AG04449 (cell line): ENCODE measurements around the gene TMC5.

ENCODE experiments used
- CTCF ChIA-PET: fragments of 350-600 bp; formaldehyde crosslinking; extraction: SDS; loops from one replicate; lab custom pipeline; 2021; ENCODE audit warnings: antibody characterized with exemption; lab: Yijun Ruan, JAX
- POLR2A ChIA-PET: fragments of 400-600, 350-600 bp; formaldehyde crosslinking; extraction: SDS; loops from one replicate; lab custom pipeline; 2020; ENCODE audit warnings: antibody characterized with exemption, inconsistent platforms; lab: Yijun Ruan, JAX
- DNase-seq: peaks from one replicate; pipeline ENCODE4 v3.0.0-alpha.2; 2010; ENCODE audit warnings: low read depth, low spot score
- H3K4me3 ChIP-seq: 2 replicates; pipeline ENCODE4 v1.5.1; 2011; ENCODE audit warnings: low read depth, mild to moderate bottlenecking, control low read depth, low read length
- TF ChIP-seq, protein P1 (sequence below): IDR thresholded peaks from one replicate; pipeline ENCODE4 v1.5.1; 2011; ENCODE audit warnings: mild to moderate bottlenecking, moderate library complexity, low read length, control low read depth, inconsistent platforms; ENCODE audit not compliant: insufficient read depth; ENCODE audit errors: missing control alignments

The TMC5 gene

DNA sequence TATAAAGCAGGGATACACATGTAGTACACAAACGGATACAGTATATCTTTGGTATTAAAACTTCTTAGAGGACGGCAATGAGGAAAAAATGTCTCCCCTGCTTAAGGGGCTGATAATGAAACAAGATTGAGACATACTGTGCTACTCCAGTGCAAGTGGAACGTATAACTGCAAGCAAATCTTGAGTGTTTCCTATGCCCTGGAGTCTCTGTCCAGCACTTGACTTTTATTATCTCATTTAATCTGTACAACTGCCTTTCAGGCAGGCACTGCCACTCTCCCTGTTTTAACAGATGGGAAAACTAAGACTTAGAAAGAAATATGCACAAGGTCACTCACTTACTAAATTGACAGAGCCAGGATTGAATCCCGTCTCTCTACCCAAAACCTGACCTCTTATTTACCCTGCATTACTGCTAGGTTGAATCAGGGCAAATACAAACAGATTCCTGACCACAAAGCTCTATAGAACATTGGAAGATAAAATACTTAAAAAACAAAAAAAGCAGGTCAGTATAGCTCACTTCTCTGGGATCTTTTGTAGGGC, 28.7 kb downstream of the TMC5 start:
- ChIA-PET CTCF (no interaction called here), POLR2A (no interaction called here)
- H3K4me3 ChIP-seq = no peak overlapping the region
- TF ChIP-seq, protein P1, sequence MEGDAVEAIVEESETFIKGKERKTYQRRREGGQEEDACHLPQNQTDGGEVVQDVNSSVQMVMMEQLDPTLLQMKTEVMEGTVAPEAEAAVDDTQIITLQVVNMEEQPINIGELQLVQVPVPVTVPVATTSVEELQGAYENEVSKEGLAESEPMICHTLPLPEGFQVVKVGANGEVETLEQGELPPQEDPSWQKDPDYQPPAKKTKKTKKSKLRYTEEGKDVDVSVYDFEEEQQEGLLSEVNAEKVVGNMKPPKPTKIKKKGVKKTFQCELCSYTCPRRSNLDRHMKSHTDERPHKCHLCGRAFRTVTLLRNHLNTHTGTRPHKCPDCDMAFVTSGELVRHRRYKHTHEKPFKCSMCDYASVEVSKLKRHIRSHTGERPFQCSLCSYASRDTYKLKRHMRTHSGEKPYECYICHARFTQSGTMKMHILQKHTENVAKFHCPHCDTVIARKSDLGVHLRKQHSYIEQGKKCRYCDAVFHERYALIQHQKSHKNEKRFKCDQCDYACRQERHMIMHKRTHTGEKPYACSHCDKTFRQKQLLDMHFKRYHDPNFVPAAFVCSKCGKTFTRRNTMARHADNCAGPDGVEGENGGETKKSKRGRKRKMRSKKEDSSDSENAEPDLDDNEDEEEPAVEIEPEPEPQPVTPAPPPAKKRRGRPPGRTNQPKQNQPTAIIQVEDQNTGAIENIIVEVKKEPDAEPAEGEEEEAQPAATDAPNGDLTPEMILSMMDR = no peak
- DNase-seq = no peak

DNA sequence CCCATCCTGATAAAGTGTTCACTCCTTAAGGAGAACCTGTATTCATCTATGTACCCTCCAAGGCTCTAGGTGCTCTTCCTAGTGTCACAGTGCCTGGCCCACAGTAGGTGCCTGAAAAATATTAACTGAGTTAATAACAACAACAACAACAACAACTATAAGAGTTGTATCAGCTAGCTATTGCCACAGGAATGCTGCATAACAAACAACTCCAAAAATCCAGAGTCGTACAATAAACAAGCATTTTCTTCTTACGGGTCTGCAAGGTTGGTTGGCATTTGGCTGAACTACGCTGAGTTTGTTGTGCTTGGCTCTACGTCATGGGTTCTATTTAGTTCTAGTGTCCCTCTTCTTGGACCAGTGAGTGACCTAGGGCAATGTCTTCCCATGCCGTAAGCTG, 29.2 kb downstream of the TMC5 start:
- no peak for DNase-seq
- no peak overlapping the region for H3K4me3 ChIP-seq
- POLR2A ChIA-PET = no interaction called here
- CTCF ChIA-PET = no interaction called here
- TF ChIP-seq, protein P1 = no peak

DNA sequence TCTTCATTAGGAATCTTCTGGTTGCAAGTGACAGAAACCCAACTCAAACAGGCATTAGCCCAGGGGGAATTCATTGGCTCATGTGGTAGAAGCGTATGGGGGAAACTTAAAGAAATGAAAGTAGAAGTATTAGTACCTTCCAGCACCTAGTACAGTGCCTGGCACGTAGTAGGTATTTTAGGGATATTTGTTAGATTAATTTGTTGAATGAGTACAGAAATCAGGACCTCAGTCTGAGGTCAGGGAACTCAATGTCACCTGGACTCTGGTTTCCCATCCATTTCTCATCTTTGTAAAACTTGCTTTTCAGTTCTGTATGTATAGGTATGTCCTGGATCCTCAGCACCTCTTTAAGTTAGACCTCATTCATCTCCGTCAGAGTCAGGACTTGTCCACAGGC, 32.5 kb downstream of the TMC5 start:
- H3K4me3 ChIP-seq = no peak overlapping the region
- DNase-seq = no peak
- TF ChIP-seq, protein P1 = no peak
- ChIA-PET CTCF (no interaction called here), POLR2A (no interaction called here)

DNA sequence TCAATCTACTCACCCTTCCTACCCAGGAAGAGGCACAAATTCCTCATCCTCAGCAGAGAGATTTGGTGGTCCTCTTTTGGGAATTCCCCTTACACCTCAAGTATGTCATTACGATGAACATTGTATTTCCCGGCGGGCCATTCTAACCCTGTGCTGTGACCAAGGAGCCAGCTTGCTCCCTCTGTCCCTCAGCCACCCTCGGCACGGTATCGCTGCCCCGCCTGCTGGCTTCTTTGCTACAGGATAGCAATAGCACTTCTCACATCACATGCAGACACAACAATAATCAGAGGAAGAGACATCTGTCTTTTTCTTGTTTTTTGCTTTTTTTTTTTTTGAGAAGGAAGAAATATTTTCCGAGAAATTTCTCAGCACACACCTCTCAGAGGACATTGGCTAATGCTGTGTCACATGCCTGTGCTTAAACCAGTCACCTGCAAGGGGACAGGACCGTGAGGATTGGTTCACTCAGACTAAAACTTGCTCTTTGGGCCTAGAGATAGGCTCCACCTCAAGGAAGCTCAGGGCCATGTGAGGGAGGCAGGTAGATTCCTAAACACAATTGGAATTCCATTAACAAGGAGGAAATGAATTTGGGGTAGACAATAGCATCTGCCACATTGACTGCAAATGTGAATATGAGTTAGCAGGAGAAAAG, 41.2 kb downstream of the TMC5 start:
- ChIA-PET CTCF (no interaction called here), POLR2A (no interaction called here)

DNA sequence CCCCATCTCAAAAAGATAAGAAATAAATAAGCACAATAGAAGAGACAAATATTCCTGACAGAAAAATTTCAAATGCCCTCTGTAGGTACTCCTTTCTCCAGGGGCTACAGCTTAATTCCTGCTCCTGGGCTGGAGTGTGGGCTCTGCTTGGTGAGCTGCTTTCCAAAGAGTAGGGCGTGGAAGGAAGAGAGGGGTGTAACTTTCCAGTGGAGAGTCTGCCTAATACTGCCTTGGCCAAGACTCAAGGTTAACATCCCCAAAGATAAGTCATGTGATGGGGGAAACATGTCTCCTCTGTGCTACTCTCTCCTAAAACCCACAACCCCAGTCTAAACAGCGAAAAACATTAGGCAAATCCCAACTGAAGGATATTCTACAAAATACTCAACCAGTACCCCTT, 42.7 kb downstream of the TMC5 start:
- CTCF ChIA-PET = interaction anchor here (0.7 kb wide), 1 partner anchor 42 kb away, joined by 4 read pairs; no protein-coding TSS in a partner anchor
- no peak for DNase-seq
- TF ChIP-seq, protein P1 = no peak
- POLR2A ChIA-PET = no interaction called here
- no peak overlapping the region for H3K4me3 ChIP-seq

More for the DNA sequence above, 41.2 kb downstream of the TMC5 start:
- H3K4me3 ChIP-seq = no peak overlapping the region
- DNase-seq = no peak
- TF ChIP-seq, protein P1 = no peak

DNA sequence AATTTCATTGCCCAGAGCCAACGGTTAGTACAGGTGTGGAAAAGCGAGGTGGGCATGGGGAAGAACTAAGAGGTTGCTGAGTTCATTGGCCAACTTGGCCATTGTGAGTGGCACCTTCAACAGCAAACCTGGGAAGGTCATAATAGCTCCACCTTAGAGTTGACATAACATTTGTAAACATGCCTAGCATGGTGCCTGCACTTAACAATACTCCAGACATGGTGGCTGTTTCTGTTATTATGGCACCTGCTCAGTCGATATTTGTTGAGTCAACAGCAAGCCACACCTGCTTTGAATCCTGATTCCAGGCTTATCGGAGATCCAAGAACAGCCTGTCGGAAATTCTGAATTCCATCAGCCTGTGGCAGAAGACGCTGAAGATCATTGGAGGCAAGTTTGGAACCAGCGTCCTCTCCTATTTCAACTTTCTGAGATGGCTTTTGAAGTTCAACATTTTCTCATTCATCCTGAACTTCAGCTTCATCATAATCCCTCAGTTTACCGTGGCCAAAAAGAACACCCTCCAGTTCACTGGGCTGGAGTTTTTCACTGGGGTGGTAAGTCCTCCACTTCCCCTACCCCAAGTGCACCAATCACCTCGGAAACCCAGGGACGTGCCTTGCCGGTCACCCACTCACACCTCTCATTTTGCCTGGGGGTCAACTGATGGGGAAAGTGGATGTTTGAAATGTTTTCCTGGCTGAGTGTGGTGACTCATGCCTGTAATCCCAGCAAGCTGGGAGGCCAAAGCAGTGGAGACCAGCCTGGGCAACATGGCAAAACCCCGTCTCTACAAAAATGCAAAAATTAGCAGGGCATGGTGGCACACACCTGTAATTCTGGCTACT, 46.0 kb downstream of the TMC5 start:
- no peak for DNase-seq
- H3K4me3 ChIP-seq = no peak overlapping the region
- ChIA-PET POLR2A (no interaction called here), CTCF (no interaction called here)
- TF ChIP-seq, protein P1 = no peak
